GM19193 (cell line): ENCODE results near the gene ATP2B1.

Experiments used
- POLR2A ChIP-seq: IDR thresholded peaks from 4 replicates; pipeline ENCODE4 v1.6.1; 2011; ENCODE audit not compliant: insufficient read depth, insufficient read length; ENCODE audit errors: extremely low read depth

The ATP2B1 gene

DNA sequence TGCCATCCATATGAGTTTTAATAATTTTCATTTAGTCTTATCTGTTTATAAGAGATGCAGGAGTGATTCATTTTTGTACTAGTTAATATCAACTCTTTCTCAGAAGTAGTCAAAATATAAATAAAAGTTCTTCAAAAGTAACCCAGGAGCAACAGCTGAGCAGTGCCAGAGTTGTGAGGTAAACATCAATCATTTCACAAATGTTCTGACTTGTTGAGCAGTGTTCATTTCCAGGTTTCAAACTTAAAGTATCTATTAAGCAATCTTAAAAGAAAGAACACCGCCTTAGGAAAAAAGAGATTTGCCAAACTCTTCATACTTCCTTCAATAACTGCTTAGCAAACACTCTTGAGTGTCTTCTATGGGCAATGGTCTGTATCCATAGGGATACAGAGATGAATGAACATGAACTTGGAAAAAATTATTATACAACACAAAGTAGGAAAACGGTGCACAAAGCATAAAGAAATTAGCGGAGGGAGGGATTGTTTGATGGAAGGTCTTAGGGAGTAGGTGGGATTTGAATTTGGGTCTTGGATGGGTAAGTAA is 140.9 kb downstream of the ATP2B1 start:
- no peak for TF ChIP-seq POLR2A

DNA sequence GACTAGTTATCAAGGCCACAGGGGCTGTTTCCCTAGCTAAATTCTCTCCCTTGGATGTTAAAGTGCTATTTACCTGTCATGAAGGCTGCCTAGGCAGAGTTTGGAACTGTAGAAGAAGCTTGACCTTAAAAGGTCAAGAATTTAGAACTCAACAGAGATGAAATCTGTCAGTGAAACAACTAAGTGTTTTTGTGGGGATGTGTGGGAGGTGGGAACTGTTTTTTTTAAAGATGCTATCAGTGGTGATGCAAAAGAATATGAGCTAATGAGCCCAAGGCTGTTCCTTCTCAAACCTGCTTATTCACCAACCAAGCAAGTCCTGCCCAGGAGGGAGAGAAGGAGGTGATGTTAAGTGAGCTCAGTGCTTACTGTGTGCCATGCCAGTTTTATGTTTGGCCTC is 142.0 kb downstream of the ATP2B1 start:
- no peak for TF ChIP-seq POLR2A

DNA sequence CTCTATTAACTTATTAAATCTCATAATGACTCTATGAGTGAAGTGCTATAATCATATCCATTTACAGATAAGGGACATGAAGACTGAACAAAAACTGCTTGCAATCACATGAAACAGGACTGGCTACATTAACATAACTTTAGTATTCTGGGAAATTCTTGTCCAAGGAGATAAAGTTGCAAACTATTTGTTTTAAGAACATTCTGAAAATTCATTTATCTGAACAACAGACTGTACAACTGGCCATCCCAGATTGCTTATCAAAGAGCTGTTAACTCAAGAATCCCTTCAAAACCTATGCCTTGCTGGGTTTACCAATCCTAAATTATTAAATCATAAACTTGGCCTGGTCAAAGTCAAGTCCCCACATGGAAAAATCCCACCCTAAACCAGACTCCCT is 143.6 kb downstream of the ATP2B1 start:
- no peak for TF ChIP-seq POLR2A

DNA sequence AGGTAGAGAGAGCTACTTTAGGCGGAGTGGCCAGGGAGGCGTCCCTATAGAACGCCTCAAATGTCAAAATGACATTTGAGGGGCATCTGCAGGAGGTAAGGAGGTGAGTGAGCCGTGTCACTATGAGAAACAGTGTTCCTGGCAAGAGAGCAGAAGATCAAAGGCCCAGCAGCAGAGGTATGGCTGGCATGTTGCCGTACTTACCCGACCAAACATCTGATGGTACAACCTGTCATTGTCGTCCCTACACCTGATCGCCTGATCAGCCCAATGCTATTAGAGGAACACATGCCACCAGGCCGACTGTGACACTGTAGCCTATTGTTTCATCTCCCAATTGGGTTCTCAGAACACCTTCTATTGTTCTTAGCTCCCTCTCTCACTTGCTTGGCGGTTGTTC is 148.9 kb downstream of the ATP2B1 start:
- no peak for TF ChIP-seq POLR2A

DNA sequence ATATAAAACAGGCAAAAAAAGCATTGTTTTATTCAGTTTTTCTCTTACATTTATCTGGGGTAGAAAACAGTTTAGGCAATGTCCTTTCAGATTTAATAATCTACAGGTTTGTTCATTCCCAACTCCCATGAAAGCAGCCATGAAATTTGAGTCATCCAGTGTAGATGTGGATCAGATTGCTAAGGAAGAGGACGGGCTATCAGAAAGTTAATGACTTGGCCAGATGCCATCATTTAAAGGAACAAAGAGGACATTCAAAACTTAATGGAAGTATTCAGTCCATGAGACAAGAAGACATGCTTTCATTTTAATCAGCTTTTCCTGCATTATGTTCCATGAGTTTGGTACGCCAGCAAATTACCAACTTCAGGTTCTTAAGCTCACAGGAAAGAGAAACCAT is 151.7 kb downstream of the ATP2B1 start:
- no peak for TF ChIP-seq POLR2A

DNA sequence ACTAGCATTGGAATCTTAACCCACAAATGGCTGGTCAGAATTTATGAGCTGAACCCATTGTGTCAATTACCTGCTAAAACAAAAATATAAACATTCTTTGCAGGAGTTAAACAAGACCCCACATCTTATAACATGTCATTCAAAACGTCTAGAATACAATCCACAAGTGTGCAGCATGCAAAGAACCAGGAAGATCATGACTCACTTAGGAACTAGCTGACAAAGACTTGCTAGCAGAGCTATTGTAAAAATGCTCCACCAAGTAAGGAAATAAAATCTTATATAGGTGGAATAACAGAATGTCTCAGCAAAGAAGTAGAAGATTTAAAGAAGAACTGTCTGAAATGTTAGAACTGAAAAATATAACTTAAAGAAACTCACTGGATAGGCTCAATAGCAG is 156.3 kb downstream of the ATP2B1 start:
- no peak for TF ChIP-seq POLR2A

DNA sequence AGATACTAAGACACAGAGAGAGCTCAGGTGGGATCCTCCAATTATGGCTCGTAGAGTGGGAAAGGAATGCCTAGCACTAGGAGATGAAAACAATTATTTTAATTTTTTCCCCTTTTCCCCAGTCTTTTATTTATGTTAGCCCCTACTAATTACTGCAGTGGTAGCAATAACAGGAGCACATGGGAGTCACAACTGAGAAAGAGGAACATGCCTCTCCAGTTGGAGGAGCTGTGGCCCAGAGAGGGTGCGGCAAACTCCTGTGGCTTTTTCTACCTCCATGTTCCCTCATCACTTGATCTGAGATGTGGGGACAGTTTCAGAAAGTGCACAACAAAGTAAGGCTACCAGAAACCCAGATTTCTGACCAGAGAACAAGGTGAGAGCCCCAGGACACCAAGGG is 156.9 kb downstream of the ATP2B1 start:
- no peak for TF ChIP-seq POLR2A

DNA sequence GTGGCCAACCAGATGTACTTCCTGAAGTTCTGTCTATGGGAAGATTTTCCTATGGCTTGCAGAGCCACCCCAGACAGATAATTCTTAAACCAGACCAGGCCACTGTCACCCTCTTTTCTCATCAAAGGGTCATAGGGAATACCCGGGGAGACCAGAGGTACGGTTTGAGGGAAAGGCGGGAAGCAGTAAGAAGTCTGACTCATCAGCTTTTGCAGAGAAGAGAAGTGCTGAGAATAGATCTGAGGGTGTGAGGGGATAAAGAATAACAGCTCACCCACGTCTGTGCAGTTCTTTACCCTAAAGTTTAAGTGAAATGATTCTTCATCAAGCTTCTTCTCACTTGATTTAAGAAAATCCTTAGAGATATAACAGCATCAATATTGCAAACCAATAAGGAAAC is 161.5 kb downstream of the ATP2B1 start:
- TF ChIP-seq POLR2A, result no peak

DNA sequence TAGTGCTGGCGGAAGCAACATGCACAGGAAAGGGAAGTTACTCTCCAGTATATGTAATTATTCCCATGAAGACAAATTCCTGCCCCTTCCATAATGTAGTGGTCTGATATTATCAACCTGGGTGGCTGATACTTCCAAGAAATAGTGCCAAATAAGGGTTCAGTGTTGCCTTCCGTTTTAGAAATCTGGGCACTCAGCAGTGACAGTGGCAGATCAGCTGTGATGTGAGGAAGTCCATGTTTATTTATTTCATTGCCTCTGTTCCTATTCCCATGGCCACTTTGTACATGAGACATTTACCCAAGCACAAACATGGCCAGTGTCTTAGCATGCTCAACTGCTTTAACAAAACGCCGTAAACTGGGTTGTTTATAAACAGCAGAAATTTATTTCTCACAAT is 162.5 kb downstream of the ATP2B1 start:
- TF ChIP-seq POLR2A, result no peak

DNA sequence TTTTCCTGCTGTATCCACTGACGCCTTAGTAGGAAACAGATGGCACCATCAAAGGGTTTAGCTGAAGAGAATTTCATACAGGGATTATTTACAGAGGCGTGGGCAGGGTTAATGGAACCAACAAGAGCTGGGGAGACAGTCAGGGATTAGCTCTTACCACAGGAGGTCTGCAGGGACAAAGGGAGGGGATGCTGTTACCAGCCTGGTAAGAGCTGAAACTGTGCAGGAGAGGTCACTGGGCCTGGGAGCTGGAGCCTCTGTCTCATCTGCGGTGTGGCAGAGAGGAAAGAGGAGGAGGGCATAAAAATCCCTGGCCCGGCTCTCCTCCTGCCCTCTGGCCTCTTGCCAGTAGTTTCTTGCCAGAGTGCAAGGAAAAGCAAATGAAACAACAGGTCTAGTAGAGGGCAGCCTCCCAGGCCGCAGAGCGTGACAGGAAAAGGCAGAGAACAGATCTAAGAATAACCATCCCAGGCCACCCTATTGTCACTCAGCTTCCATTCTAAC is 163.9 kb downstream of the ATP2B1 start:
- TF ChIP-seq POLR2A, result no peak

DNA sequence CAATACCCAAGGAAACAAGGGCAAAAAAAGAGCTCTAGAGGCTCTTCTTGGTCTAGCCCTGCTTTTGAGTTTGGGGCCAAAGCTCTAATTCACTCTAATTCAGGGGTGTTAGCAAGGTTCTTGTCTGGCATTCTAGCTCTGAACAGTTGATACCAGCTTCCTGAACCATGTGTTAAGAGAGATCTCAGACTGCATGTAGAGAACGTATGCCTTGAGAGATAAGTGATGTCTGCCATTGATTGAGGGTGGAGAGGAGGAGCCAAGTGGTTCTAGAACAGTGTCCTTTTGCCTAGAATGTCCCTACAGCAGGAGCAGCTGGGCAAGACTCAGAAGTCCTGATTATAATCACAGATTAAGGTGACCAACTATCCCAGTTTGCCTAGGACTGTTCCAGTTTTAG is 164.6 kb downstream of the ATP2B1 start:
- TF ChIP-seq POLR2A, result no peak

DNA sequence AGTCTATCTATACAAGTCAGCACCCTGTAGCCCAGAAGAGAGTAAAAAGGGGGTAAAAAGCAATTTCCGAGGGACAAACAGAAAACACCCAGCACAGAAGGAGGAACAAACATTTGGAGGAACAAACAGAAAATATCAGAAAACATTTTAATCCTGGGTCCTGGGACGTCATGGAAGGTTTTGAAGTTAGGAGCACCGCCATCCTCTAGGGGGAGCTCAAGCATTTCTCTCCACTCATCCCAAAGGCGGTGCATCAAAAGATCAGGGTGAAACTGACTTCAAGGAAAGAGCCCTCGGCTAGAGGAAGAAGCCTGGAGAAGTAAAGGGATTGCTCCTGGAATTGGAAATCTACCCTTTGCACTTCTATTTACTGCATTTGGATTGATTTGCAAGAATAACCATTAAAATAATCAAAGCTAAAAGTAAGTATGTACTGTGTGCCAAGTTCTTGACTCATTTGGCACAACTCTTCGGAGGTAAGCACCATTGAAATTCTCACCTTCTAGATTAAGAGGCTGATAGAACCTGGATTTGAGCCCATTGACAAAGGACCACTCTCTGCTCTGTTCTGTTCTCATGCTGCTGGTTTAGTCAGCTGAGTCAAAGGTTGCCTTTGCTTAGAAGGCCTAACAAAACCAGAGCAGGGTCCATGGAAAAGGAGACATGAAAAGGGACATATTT is 165.6 kb downstream of the ATP2B1 start:
- no peak for TF ChIP-seq POLR2A

DNA sequence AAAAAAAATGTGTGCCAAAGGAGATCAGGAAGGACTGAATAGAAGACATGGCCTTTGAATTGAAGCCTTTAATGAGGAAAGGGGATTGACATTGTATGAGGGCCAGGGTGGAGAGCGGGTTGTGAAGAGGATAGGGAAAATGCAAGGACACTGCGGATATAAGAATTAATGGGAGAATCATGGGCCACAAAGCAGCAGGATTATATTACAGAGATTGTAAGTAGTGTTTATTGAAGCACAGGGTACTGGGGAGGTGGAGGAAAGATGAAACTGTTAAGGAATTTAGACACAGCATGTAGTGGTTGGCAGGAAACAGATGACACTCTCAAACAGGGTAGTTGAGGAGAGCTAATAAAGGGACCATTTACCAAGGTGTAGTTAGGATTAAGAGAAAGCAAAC is 166.4 kb downstream of the ATP2B1 start:
- TF ChIP-seq POLR2A, result no peak

DNA sequence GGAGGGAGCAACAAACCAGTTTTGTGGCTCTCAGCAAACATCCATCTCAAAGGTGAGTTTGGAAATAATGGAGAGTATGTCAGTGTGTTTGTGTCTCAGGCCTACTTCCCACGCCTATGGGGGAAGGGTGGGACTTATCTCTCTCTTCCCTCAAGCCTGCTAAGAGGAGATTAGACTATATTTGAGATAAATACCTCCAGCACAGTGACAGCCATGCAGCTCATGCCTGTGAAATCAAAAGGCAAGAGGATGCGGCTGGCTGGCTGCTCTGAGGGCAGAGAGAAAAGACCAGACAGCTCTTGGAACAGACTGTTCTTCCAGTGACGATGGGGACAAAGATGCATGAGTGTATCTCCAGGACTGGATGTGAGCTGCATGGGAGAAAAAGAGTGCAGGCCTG is 168.1 kb downstream of the ATP2B1 start:
- TF ChIP-seq POLR2A, result no peak

DNA sequence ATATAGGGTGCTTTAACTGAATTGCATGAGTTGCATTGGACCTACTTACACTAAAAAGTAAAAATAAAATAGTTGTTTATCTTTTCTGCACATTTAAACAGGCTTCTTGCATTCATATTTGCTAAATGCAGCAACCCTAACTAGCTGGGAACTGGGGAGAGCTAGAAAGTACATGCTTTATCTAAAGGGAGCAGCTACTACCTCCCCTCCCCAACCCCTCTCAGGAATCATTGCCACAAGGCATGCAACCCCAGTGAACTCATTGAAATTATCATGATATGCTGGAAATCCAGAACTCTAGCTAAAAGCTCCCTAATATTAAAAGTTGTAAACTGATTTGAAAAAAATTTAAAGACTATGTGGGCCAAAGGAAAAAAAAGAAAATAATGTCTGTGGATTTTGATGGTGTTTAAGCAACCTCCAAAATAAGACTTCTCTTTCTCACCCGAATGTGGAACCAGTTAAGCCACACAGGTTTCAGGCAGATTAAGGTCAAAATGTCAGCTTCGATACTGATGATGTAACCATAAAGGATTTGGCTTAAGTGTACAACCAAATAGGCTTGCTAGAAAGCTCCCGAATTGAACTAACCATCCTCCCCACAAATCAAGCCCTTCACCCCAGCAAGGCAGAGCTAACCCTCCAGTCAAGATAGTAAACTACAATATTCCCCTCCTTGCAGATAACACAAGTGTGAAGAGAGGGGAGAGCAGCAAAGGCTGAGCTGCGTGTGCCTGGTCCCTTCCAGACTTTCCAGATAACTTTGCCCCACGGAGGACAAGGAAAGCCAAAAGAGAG is 169.0 kb downstream of the ATP2B1 start:
- TF ChIP-seq POLR2A, result no peak

DNA sequence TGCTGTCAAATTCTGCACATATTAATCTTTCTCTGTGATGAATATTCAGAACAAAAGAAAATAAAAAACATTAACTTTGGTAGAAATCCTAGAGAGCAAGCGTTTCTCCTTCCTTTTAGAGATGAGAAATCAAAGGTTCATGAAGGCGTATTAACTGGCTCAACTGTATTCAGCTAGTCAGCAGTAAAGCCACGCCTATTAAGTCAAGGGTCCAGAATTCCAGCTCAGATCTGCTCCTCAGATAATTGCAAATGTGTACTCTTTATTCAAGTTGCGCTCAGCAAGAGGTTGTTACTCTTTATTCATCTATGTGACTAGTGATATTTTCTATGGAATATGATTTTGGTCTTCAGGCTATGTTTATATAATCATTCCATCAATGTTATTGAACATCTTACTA is 169.7 kb downstream of the ATP2B1 start:
- no peak for TF ChIP-seq POLR2A
